Stimulated activated CD4-positive, alpha-beta T cell treated with anti-CD3 and anti-CD28 coated beads, Interleukin-4, amount 100 ng/mL, for 24 hours (primary cell): ENCODE measurements around the gene BNC2.

Experiments used
- DNase-seq: peaks from one replicate; pipeline ENCODE4 v3.0.0-alpha.2; 2020

BNC2 gene

DNA sequence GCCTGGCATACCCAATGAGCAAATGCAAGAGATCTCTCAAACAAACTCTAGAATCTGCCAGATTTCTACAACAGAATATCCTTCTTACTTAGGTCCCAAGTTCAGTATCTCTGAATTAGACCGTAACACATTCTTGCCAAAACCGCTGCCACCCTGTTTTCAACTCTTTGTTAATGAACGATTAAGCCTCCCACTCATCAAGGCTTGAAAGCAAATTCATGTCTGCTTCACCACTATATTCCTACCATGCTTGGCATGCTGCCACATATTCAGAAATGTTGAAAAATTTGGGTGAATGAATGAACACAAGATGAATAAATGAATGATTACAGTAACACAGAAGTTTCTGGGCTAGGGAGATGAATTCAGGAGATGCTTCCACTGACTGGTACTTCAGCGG lies 119.9 kb downstream of the BNC2 start:
- no peak for DNase-seq

DNA sequence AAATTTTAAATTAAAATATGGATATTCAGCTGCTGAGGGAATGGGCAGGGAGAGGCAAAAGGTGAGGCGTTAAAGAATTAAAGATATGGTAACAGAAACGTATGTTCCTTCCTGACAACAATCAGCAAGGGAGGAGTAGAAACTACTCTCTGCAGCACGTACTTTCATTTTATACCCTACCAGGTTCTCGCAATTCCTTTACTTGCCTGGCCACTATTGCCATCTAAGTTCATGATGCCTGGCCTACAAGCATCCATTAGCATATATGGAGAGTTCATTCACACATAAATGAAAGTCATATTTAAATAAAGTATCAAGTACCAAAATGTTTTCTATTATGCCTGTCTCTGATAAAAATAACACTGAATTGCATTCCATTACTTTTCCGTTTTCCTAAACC lies 125.1 kb downstream of the BNC2 start:
- no peak for DNase-seq

DNA sequence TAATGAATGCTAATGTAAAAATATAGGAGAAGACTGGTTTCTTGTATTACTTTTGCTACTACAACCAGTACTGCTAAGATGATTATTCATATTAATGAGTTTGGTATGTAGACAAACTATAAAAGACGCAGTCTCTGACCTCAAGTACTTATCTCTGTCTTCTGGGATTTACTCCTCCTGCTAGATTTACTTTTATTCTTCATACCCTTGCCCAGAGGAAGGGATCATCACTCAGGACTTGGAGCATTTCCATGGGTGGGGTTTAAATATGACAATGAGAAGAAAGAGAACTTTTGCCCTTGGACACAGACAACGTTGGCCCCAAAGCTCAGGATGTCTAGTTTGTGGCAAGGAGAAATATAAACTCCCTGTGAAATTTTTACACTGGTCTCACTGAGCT lies 126.1 kb downstream of the BNC2 start:
- DNase-seq = no peak

DNA sequence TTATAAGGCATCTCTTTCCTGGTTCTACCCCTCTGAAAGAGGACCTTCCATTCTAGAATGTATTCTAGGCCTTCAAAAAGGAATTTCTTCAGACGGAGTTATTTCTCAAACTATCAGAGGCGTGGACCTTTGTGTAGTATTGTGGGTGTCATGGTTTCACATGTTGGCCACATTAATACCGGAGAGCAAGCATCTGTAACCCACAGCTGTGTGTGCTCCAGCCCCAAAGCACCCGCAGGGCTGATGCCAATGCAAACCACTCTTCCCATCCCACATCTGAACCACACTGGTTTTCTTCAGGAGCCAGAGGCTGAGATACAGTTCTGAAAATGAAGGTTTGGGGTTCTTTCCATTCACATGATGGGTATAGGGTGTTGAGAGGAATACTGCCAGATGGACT lies 127.1 kb downstream of the BNC2 start:
- DNase-seq = no peak

DNA sequence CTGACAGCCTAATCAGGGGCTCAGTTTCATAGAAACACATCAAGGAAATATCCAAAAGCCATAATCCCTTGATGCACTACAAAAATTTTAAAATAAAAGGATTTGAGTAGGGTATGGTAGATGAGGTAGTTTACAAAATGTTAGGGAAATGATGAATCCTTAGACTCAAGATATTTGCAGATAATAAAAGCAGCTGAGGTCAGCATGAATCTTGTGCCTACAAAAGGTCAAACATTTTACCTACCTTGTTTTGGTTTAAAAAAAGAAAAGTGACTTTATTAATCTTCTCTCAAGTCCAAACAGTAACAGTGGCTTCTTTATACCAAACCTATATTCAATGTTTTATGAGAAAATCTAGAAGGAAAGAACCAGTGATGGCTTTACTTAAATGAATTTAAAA lies 135.5 kb downstream of the BNC2 start:
- no peak for DNase-seq

DNA sequence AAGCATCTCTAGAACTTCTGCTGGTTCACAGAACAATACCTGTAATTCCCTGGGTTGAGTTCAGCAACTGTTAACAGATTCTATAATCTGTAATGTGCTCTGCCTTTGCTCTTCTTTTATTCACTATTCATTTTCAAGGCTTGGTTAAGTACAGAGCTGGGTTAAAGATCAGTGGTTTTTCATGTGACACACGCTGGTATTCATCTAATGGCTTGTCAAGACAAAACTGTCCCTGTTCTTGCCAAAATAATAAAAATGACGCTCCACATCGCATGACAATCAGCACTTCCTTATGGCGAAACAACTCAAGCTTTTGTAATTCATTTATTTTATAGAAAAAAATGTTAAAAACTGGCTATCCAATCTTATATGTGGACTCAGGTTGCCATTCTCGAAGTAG lies 137.9 kb downstream of the BNC2 start:
- DNase-seq = no peak

DNA sequence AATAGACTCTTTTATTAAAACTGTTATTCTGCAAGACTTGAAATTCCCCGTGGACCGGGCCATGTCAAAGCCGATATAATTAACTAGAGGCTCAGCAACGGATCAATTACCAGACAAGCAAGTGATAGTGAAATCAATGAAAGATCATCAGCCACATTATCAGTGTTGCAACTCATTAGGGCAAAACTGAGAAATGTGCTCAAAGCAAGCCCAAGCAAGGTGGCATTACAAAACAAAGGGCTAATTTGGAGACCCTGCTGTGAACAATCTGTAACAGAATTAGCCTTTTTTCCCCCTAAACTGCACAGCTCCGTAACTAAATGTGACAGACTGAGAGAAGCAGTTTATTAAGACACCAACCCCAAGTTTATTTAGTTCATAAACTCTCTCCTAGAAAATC lies 140.3 kb downstream of the BNC2 start:
- no peak for DNase-seq

DNA sequence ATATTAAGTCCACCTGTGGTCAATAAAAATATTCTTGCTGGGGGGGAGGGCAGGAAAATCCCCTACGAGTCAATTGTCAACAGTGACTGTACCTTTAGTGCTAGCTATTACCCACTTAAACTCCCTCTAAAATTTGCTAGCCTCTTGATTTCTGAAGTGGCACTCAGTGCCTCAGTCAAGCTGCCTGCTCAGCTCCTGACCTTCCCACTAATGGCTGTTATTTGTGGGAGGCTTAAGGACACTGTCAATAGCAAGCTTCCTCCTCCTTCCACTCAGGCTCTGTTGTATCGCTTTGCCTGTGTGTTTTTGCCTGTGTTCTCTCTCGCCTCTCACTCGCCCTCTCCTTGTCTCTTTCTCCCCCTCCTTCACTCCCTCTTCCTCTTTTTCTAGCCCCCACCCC lies 140.8 kb downstream of the BNC2 start:
- no peak for DNase-seq

DNA sequence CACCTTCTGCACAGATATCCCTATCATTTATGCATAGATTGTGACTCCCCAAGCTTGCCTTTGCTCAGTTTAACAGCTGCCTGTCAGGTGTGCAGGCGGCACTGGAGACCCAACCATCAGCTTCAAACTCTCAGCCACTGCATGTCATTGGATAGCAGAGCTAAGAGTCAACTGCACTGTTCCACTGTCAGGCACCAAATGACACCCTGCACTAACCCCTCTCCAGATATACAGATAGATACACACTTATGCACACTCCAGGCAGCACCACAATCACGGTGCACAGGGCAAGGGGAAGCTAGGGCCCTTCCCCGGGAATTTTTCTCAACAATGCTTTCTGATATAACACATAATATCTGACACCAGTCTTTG lies 142.3 kb downstream of the BNC2 start:
- DNase-seq = no peak

DNA sequence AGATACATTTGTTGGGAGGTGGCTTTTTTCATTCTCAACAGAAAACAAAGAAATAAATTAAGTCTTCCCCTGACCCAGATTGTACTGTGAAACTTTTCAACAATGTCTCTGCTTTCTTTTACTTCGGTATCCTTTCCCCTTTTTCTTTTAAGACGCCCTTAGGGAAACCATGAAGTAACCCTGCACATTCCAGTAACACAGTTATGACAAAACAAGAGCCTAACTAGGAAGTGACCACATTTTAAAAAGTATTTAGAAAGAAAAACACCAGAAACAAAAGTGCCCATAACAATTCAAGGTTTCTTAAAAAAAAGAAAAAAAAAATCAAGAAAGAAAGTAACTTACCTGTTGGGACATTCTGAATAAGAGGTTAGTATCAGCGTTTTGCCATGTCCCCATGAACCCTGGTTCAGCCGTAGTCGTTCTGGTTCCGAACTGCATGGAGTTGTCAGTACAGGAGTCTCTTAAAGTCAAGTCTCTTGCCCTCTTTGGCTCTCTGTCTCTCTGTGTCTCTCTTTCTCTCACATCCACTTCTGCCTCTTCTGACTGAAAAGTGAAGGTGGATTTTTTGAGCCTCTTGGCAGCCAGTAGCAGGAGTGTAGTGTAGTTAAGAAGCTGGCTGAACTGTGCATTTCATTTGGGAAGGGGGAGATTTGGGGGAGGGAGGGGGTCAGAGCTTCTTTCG lies 142.9 kb downstream of the BNC2 start:
- no peak for DNase-seq

DNA sequence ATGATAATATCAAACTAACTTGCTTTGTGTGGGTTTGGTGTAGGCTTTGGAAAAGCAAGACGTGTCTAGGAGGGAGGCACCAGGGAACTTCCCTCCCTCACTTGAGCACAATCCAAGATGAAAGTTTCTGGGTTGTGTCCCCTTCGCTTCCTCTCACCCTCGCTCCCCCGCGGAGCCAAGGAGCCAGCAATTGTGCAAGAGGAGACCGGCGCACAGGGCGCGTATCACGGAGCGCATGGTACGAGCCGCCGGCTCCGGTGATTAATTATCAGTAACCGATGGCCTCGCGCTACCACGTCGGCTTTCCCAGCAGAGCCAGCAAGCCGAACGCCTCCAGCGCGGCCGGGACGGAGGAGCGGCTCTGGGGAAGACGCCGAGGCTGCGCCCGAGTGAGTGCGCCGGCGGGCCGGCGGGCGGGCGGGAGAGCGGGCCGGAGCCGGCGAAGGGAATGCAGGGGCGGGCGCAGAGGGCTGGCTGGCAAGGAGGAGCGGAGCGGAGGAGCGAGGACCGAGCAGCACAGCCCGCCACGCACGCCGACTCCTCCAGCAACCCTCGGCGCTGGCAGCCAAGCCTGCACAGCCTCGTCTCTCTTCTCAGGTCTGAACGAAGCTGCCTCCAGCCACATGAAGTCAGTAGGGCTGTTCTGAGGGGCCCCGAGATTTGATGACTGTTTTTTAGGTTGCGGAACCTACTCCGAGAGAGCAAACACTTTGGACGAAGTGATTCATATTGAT lies 143.6 kb downstream of the BNC2 start:
- DNase-seq = no peak

DNA sequence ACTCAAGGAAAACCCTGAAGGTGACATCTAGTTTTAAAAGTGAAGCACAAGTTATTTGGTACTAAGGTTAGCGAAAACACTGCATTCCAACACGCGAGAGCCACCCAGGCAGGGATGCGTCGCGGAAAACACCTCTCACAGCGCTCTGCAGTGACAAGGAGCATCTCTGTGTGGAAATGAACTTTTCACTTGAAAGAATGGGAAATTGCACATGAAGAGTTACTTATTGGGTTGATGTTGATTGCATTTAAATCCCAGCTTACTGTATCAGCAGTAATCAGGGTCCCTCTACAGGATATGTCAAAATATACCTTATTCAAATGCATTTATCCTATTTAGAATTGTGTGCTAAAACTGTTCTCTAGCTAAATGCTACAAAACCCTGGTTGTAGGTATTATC lies 144.4 kb downstream of the BNC2 start:
- no peak for DNase-seq

DNA sequence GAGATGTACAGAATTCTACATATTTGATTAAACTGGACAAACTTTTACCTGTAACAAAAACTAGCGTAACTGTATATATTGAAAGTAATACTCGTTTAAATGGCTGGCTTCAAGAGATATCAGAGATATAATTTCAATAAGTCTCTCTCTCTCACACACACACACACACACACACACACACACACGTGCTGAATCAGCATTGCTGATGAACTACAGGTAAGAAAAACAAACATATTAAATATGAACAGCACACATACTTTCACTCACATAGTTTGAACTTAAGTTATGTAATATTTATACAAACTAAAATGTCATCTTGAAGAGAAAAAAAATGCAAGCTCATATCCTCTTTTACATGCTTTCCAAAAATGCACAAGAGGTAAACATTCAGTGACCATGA lies 145.4 kb downstream of the BNC2 start:
- DNase-seq = no peak

DNA sequence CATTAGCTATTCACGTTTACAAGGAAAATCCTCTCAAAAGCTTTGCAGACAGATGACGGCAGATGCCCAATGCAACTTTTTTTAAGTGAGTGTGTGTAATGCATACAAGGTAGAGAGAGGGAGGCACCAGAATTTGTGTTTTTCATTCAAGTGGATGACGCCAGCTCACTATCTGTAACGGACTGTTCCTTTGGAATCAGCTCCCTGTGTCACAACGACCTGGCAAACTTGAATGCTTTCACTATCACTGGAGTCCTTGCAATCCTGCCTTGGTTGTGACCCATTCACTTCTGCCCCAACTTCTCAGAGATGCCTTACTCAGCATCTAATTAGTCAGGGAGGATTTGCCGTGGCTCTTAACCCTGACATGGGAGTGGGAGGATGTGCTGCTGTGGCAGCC lies 148.5 kb downstream of the BNC2 start:
- DNase-seq = no peak

DNA sequence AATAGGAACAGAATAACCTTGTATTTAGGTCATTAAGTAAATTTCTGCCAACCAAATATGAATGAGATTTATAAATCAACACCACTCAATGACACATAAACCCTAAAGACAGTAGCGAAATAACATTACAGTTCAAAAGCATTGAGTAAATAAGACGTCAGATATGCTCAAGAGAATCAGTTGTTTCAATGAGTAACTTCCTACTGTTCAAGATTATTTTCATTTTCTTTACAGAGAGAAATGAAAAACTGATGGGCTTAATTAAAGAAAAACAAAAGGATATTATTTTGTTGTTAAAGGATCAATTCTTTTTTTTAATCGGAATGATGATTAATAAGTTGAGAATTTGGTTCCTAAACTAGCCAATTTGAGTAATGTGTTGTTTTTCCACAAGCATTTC lies 150.1 kb downstream of the BNC2 start:
- DNase-seq = no peak

DNA sequence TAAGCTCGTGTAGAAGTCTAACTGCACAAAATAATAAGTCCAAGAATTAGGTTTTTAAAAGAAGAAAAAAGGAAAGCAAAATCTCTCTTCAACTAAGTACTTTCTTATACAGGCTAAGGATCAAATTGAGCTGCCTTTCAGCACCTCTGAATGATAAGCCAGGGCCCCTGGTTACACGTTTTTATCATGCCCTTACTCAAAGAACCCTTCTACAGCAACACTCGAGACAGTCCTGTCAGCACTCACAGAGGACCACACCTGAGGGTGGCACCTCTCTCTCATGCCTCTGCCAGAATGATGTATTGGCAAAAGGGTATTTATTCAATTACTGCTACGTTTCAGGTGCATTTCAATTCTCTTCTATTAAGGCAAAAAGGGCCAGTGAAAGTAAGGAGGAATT lies 150.5 kb downstream of the BNC2 start:
- no peak for DNase-seq

DNA sequence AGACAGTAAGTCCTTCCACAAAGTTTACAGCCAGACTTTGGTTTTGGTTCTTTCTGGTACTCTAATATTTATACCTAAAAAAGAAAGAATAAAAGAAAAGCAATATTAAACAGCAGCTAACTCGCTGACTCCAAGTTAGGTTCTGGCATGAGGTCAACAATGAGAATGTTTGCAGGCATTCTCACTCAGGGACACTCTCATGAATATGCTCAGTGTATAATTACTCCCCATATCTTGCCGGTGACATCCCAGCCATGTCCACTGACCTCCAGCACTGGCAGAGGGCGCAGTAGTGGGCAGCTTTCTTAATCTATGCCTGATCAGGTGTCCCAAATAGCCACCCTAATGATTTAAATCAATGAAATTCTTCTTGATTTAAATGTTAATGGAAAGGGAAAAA lies 151.5 kb downstream of the BNC2 start:
- DNase-seq = no peak

DNA sequence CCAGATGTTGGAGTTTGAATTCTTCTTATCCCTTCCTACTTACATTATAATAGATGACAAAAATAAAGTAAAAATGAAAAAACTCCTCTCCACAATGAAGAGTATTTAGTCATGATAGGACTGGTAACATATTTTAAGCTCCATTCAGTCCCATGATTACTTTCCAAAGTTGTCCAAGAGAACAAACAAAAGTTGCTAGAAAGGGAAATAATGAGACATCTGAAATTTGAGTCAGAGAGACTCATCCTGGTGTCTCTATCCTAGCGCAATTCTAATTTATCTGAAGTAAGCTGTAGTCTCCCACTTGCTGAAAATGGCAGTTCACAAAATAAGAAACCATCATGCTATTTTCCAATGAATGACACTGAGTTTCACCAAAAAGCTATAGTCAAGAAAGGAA lies 152.2 kb downstream of the BNC2 start:
- no peak for DNase-seq

DNA sequence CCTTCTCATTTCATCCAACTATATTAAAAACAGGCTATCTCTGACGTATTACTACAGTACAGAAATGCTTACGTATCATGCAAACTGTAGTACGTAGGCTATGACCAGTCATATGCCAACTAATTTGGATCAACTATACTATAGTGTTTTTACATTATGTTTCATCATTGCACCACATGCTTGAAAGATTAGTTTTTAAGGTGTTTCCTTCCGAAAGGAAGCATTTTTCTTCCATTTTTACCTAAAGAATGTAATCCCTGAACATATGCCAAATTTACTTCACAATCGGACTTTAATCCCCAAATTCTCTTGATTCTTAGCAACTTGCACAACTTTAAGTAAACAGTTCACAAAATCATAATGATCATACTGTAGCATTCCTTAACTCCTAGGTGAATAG lies 153.9 kb downstream of the BNC2 start:
- DNase-seq = no peak

DNA sequence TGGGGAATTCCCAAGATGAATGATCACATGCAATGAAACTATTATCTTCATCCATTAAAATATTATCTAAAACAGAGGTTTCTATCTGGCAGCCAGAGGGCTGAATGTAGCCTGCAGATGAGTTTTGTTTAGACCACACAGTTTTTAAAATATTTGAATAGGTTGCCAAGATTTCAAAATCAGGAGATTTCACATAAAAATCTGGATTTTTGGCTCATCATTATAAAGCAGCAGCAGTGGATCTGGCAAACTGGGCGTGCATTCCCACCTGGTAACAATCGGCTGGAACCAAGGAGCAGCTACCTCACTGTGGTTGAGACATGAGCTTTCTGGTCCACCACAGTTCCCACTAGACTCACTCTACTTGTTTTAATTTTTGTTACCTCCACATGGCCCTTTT lies 155.1 kb downstream of the BNC2 start:
- DNase-seq = no peak

DNA sequence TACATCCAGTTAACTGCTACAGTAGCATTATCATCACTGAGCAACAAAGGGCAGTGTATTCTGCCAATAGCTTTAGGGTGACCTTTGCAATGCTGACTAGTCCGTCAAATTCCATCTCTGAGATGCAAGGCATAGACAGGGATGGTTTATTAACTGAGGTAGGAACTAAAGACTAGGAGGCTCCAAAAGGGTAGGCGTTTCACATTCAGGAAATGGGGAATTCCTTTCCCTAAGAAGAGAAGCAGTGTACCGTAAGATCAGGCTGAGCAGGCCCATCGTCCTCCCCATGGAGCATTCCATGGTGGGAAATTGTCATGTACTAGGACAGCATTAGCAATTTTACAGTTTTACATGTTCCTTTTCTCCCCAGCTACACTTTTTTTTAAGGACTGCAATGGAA lies 157.7 kb downstream of the BNC2 start:
- no peak for DNase-seq

DNA sequence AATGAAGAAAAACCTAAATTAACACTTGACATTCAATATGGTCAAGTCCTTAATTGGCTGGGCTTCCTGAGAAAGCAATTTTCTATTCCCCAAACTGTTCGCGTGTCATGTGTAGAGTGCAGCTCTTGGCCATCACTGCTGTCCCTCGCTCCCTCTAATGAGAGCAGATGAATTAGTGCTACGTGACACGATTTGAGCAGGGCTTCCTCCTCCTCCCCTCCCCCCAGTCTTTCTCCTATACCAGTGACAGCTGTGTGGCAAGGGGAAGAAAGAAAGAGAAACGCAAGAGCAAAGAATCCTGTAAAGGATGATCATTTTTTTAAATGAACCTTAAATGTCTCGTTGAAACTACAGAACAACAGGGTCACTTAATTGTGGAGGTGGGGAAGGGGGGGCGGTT lies 159.6 kb downstream of the BNC2 start:
- DNase-seq = no peak

DNA sequence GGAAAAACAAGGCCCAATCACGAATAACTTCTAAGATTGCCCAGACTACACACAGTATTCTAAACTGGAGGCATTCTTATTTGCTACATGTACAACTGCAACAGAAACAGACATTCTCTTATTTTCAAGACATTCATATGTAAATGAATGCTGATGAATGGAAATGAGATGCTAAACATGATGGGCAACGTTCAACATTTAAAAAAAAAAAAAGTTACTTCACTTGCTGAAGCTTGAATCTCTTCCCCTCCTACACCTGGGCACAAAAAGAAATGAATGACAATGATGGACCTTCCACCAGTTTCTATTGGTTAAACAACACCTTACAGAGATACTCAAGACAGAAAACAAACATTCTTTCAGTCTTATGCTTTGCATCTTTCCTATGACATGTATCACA lies 160.5 kb downstream of the BNC2 start:
- no peak for DNase-seq

DNA sequence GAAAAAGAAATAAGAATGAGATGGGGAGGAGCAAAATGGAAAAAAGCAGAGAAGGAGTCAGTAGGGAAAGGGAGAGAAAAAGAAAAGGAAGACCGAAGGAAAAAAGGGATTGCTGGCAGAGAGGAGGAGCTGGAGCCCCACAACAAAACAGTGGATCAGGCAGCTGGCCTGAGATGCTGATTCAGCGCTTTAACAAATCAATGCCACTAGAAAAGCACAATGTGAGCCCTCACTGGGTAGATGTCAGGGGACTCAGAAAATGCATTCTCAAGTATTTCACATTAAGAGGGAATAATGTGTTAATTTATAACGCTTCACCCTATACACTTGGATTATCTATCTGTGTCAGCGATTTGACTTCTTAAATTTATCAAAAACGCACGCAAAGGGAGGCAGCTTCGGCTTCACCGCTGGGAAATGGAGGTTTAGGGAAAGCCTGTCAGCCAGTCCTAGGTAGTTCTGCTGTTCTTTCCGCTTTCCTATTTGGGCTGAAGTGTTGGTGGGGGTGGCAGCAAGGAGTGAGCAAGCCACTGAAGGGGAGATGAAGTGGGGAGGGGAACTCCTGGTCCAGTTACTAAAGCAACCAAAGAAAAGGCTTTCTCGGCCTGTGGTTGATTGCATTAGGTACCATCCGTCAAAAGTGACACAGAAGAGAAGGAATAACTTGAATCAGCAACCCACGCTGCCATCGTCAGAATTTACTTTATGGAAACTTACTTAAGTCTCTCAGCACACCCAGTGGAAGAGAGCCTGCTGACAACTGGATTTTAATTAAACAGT lies 161.6 kb downstream of the BNC2 start:
- DNase-seq = no peak
